Measurements from ENCODE around the gene GPR55.

GPR55 gene

DNA sequence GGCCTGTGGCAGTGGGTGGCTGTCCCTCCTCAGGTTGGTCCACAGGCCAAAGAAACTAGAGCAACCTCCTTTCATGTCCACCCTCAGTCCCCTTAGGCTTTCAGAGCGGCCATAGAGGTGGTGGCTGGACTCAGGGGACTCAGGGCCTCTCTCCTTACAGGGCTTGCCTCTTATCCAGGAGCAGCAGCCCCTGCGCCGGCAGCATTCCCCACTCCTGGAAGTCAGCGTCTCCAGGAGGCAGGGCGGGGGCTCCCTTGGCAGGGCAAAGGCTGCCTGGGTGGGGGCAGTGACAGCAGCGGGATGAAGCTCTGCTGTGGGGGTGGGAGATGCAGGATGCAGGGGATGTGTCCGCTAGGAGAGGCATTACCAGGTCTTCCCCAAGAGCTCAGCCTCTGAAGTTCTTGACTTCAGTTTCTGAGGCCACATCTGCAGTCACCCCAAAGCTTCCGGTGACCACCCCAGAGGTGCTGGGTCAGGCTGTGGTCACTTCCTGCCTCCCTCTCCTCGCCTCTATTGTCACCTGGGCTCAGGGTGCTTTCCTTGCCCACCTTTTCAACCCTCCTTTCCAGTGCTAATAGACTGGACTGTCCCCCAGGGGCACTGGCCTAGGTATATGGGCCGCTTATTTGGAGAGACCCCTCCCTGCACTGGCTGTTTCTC lies 8.6 kb upstream of the GPR55 start:
- DNase-seq, result no peak

DNA sequence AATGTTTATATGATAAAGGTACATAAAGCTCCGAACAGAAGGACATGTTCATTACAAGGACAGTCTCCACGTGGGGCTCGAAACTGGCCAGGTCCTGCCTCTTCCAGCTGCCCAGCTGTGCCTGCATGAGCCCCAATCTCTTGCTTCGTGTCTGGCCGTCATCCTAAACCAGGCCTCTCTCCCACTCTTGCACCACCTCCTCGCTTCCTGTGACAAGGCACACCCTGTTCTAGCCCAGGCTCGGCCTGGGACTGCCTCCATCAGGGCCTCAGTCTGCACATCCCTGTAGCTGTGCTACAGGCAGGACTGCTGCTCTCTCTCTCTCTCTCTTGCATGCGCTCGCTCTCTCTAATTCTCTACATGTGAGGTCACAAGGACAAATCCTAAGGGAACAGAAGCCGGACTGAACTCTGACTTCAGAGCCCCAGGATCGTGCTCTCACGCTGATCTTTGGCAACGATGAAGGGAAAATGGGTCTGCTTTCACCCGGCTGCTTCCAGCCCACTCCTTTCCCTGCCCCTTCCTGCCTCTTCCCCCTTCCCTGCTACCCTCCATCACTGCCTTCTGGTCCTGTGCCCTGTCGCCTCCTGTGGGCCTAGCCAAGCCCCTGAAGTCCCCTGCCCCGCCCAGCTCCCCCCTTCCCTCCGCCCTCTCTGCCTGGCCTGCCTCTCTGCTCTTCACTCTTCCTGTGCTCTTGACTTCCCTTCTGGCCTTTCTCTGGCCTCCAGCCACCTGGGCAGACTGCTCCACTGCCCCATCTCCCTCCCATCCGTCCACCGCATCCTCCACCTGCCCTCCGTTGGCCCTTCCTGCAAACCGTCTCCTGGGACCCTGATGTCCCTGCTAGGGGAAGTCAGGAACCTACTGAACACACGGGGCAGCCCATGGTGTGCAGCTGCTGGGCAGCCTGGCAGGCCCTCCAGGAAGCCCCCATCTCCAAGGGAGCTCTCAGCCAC lies 7.8 kb upstream of the GPR55 start:
- no peak for DNase-seq

DNA sequence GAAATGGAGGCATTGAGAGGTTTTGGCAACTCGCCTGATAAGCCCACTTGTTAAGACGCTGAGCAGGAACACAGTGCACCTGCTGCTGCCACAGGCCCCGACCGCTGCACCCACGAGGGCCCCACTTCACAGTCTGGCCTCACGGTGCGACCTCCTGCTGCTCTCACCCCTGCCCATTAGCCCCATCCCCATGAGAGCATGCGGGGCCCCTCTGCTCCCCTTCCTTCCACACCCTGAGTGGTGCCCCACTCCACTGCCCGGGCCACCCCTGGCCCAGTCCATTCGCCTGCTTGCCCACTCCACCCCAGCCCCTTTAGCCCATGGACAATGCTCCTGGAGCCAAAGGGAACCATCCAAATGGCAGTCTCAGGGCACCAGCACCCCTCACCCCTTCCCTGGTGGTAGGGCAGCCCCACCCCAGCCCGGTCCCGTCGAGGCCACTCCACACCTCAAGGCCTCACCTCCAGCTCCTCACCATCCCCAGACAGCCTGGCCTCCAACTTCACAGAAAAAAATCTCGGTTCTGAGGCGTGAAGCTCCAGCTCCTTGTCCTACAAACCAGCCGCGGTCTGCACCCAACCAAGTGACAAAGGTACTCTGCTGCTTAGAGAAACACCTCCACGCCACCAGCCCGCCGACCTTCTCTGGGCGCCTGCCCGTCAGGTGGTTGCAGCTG lies 6.7 kb upstream of the GPR55 start:
- DNase-seq, result no peak

DNA sequence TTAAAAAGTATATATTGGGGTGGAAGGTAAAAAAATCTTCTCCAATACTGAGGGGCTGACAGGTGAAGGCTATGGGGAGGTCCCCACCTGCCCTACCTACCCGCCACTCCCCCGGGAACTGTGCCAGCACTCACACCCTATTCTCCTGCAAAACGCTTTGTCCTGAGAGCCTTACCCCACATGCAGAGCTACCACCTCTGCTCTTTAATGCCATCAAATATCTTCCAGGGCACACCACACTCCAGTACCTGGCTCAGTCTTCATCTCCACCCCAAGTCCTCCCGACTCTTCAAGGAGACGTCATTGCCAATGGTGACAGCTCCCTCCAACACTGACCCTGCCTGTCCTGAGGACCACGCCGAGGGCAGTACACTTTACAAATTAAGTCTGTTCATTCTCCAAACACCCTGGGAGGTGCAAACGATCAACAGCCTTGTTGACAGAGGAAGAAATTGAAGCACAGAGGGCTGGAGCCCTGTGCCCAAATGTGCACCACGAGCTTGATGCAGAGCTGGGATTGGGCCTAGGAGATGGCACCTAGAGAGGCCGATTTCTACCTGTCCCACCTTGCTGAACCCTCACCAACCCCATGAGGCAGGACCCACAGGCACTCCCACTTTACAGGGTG lies 6.0 kb upstream of the GPR55 start:
- no peak for DNase-seq

DNA sequence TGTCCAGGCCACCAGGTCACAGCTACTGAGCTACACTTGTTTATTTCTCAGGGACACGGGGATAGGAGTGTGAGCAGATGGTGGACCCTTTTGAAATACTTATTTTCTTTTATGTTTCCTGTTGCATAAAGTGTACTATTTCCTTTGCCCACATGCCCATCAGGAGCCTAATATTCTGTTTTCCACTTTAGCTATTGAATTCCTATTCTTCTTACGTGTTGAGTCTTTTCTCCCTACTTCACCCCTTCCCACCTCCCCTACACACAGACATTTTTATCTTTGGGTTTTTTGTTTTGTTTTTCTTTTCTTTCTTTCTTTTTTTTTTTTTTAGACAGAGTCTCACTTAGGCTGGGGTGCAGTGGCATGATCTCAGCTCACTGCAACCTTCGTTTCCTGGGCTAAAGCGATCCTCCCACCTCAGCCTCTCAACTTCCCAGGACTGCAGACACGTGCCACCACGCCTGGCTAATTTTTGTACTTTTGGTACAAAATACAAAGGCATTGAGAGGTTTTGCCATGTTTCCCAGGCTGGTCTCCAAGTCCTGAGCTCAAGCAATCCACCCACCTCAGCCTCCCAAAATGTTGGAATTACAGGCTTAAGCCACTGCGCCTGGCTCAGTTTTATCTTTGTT lies 5.2 kb upstream of the GPR55 start:
- DNase-seq, result no peak

DNA sequence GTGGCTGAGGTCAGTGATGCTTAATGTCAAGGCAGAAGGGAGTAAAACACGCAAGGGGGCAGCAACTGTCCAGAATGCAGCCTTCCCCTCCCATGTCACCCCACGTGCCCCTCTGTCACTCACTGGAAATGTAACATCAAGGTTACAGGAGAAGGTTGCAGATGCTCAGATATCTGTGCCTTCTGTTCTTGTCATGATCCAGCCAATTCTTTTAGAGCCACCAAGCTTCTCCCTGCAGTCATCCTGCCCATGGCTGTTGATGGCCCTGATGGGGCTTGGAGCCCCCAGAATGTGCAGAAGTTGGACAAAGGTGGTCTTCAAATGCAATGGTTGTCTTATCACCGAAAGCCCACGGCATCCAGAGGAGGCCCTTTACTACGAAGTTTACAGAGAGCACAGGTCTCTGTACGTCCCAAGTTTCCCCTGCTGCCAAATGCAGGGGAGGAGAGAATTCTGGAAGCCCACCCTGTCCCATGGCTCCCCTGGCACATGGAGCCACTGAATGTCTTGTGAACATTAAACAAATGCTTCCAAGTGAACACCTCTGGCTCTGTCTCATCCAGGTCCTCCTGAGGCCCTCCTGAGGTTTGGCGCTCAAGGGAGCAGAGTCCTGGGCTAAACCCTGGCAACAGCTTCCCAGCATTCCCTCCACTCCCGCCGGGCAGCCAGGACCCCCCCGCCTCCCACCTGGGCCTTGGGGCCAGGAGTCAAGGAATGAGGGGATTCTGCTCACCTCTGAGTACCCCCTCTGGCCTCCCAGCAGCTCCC lies 4.5 kb upstream of the GPR55 start:
- DNase-seq, result no peak

DNA sequence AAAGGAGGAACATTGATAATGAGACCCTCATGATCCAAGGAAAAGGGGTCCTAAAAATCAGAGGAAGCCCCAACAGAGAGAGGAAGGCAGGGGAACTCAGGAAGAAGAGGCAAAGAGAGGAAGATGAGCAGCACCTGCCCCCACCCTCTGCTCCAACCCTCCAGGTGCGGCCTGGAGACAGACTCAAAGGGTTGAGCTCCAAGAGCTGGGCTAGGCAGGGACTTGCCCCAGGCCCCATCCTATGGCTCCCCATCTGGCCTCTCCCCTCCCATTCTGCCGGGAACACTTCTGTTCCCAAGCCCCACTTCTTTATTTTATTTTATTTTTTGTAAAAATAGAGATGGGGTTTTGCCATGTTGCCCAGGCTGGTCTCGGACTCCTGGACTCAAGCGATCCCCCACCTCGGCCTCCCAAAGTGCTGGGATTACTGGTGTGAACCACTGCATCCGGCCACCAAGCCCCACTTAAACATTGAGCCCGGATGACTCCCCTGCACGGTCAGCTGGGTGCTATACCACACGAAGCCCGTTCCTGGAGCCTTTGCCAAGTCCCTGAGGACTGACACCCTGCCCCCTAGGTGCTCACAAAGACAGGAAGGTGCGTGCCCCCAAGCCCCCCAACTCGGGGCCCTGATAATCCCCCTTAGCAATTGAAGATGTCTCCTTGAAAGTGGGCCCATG lies 3.8 kb upstream of the GPR55 start:
- no peak for DNase-seq

DNA sequence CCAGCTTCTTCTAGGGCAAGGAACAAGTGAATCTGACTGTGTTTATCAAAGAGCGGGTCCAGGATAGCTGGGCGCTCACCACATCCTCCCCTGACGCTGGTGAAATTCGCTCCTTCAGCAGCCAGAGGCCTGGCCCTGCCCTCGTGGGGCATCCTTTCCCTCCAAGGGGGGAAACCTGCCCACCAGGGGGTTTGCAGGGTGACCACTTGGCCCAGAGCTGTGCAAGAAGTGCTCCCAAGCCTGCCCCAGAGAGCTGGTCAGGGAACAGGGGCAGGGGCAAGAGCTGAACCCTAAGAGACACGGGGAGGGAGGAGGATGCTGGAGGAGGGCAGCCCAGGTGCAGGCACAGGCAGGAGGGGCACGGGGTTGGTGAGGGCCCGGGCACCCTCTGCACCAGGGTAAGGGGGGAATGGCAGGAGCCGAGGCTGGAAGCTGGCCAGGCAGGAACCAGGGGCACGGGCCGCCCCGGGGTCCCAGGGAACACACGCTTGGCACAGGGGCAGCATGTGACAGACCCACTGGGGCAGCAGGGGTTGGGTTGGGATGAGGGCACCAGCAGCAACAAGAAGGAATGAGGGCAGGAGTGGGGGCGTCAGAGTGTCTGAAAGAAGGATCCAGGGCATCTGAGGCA lies 2.8 kb upstream of the GPR55 start:
- no peak for DNase-seq

DNA sequence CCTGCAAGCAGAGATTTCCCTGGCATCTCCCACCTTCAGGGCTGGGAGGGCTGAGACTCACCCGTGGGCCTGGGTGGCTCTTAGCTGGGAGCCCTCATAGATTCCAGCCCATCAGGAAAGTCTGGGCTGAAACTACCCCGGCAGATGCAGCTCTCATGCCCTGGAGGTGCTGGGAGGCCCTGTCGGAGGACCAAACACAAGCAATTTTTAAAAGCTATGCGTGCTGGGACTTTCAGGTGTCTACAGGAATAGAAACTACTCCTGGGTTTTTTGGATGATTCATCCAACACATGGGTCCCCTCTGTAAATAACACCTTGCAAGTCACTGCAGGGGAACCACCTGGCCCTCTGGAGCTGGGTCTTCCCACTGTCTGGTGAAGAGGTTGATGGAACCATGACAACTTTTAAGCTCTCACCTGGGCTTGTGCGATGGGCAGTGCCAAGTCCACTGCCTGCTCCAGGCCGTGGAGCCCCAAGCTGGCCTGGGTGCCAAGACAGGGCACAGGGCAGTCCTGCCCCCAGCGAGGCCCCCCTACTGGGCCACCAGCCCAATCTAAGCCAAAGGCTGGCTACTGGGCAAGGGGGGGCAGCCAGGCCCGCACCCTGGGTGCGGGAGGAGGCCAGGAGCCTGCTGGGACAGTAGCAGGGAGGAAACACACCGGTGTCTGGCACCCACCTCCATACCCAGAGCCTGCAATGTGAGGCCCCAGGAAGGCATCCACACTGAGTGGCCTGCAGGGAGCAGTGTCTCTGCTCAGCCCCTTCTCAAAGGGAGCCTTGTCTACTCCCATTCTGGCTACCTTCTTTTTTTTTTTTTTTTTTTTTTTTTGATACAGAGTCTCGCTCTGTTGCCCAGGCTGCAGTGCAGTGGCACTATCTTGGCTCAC lies 1.1 kb upstream of the GPR55 start:
- DNase-seq, result no peak

DNA sequence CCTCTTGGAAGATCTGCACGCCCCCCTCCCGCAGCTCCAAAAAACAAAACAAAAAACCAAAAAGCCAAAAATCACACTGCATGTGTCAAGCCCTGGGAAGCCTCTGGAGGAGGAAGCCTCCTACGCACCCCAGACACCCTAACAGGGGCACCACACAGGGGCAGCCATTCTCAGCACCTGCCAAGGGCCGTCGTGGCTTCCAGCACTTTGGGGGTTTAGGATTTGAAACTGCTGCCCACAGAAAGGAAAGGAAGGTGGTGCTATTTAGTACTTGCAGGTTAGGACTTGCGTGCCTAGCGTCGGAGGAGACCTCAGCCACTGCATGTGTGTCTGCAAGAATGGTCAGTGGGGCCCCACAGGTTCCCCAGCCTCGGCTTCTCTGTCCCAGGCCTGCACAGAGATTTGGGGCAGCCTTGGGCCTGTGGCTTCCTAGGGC lies 419 bp upstream of the GPR55 start:
- DNase-seq, result no peak

DNA sequence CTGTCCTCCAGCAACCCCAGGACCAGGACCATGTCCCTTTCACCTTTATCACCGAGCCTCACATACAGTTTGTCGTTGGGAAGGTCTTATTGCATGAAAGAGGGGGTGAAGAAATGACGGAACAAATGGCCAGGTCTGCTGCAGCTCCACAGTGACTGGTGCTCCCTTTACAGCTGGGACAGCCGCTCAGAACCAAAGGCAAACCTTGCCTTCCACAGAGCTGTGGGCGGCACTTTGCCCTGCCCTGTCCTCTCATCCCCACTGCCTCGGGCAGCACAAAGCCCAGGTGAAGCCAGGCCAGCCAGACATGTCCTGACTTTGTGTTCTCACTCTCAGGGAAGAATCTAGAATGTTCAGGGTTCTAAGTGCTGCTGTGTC lies 961 bp downstream of the GPR55 start:
- DNase-seq, result no peak

DNA sequence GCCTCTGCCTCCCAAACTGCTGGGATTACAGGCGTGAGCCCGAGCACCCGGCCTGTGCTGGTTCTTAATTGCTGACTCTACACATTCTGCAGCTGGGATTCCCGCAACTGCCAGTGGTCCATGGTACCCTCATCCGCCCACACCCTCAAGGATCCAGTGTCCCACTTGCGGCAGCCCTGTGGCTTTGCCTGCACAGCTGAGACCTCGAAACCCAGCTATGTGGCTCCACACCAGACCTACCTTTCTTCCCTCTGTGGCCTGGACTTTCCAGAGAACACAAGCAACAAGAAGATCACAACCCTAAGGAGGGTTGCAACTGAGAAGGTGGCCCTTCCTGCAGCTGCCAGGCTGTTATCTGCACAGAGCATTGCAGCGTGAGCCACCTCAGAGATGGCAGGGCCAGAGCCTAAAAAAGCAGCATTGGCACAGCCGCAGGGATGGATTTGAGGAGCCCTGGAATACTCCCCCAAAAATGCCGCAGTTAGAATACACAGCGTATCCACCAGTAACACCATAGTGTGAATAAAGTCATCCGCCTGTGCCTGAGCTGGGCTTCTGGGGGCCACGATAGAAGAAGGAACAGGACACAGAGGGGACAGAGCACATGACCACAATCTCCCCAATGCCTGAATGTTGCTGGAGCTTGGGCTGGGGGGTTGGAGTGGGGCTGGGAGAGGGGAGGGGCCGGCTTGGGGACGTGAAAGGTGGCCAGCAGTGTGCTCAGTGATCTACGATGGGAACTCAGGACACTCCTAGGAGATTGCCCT lies 1.9 kb downstream of the GPR55 start:
- DNase-seq, result no peak

DNA sequence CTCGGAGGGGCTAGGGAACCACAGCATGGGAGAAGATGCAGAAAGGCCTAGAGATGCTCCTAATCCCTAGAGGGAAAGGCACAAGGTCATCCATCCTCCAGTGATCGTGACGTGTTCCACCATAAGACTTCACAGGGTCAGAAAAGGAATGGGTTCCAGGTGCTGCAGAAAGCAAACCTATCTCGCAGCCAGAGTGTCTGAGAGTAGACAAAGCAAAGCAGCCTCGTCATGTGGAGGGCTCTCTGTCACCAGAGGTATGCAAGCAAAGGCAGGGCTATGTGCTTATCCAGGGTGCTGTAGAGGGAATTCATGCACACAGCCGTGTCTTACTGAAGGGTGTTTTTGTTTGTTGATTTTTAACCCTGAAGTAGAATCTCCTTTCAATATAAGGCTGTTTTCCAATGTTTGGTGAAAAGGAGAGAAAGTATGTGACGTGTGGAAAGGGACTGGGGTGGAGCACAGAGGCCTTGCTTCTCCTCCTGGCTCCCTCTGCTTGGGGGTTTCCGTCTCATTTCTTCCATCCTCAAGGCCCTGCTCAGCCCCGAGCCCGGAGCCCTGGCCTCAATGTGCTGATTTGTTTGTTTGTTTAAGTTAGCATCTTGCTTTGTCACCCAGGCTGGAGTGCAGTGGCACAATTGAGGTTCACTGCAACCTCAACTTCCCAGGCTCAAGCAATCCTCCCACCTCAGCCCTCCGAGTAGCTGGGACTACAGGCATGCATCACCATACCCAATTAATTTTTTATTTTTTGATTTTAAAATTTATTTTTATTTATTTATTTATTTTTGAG lies 3.0 kb downstream of the GPR55 start:
- DNase-seq, result no peak

DNA sequence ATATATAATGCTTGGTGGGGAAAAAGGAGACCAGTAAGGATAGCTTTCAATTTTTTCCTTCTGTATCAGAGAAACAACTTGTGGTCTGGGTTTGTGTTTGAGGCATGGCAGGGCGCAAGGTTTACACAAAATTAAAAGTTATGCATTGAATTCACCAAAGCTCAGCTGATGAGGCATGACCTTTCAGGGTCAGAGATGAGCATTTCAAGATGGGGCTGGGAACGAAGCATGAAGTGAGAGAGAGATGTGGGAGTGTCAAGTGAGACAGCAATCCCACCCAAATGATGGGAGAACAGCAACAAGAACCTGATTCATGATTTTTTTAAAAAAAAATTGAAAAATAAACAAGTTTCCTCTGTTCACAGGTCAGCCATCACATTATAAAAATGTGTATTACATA lies 4.9 kb downstream of the GPR55 start:
- no peak for DNase-seq

DNA sequence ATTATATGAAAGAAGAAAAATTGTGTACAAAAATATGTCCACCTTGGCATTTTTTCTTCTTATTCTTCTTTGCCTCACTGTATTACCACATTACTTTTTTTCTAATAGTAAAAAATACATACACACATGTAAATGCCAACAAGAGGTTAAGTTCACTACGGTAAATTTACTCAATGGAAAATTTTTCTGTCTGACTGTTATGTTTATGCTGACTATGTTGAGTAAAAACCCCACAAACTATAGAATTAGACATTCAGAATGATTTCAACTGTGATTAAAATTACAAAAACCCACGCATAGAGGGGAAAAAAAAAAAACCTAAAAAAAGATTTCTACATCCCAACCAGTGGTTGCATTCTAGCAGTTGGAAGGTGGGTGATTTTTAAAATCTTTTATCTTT lies 5.4 kb downstream of the GPR55 start:
- DNase-seq, result no peak

DNA sequence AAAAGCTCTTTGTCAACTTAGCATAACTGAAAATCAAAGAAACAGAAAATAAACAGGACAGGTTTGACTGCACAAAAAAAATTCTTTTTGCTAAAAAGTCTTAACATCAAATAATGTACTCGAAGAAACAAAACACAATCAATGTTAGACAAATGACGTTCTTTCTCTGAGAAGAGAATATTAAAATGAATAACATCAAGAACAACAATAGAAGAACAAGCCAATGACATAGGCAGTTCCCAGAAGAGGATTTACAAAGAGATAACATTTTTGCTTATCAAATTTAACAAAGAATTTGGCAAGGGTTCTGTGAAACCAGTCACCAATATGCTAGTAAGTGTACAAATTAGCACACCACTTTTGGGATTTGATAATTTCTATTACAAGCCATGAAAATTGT lies 5.8 kb downstream of the GPR55 start:
- DNase-seq, result no peak

DNA sequence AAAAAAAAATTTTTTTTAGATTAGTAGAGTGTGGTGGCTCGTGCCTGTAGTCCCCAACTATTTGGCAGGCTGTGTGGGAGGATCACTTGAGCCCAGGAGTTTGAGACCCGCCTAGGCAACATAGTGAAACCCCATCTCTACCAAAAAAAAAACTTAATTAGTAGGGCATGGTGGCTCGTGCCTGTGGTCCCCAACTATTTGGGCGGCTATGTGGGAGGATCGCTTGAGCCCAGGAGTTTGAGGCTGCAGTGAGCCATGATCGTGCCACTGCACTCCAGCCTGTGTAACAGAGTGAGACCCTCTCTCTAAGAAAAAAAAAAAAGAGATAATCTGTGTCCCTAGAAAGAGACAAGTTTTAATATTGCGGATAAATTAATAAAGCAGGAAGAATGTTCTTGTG lies 8.8 kb downstream of the GPR55 start:
- DNase-seq, result no peak

DNA sequence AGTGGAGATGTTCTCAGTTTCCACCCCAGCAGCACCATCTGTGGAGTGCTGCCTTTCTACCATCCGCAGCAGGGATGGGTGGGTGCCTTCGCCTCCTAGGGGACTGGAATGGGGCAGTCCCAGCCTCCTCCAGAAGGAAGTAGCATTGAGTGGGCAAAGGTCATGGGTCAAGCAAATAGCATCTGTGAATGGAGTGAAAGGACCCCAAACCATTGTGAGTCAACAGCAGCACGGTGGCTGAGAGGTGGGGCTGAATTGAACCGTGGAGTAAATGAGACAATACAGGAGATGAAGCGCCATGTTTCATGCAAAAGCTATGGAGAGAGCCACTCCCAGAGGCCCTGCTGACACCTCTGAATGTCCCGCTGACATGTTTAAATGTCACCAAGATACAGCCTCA lies 9.7 kb downstream of the GPR55 start:
- DNase-seq, result no peak
